ENCODE results near the gene RPL10. TPM values are rescaled to one million over a fixed set of nuclear protein-coding genes. Genes with fewer than 3 reads are reported as not detected.
"Not testable (repeated sequence)": the region's sequence is repeated elsewhere in the genome, so short reads cannot be mapped to it uniquely, and the experiment has no call there.

RPL10 gene
- total and polyA plus RNA-seq, 4 donors: 2,479 to 4,258 (median 3,622) TPM

DNA sequence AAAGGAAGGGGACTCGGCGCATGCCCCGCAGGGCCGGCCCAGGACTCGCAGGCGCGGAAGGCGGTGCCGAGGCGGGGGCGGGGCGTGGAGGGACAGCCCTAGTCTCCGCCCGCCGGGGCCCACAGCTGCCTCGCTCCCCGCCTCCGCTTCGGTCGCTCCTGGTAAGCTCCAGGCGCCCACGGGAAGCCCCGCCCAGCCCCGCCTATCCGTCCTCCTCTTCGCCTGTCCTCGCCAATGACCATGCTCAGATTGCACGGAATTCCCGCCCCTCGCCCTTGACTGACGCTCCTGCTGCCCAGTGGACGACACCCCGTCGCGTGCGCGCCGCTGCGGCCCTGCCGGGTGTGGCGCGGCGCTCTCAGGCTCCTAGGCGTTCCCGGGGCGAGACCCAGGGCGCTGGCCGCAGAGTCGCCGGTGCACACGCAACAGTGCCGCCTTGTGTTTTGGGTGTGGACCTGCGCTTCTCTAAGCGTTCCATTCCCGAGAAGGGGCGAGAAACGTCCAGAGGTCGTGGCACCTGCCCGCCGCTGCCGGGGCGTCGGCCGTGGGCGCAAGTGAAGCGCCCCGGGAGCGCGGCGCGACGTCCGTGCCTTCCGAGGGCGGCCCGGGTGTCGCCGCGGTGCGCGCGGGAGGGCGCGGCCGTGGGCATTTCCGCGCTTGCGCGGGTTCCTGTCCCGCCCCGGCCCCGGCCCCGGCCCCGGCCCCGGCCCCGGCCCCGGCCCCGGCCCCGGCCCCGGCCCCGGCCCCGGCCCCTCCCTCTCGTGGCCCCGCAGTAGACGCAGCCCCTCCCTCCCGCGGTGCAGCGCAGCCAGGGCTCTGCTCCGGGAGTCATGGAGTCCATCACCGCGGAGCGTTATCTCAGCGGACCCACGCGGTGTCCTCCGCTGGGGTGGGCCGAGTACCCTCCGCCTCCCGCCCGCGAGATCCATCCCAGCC, 8.1 kb upstream of the RPL10 start:
- not testable (repeated sequence) for H3K9me3 ChIP-seq (ENCODE audit: control insufficient read depth in 4 of 4, insufficient read depth in 3 of 4, low read length in 3 of 4); H3K4me1 ChIP-seq (ENCODE audit: control insufficient read depth in 5 of 5, insufficient read depth in 5 of 5, low read length in 5 of 5); H3K36me3 ChIP-seq (ENCODE audit: control insufficient read depth in 4 of 4, insufficient read depth in 4 of 4, low read length in 4 of 4); H3K27me3 ChIP-seq (ENCODE audit: control insufficient read depth in 3 of 3, insufficient read depth in 3 of 3, low read length in 2 of 3); H3K9ac ChIP-seq (ENCODE audit: insufficient read depth in 1 of 2, low read length in 2 of 2); H3K4me3 ChIP-seq; DNase-seq
- H3K27ac ChIP-seq (ENCODE audit: low read depth in 1 of 2, low read length in 1 of 2): peak overlapping the region in 1 of 2 donors; percentile 77
- peak; percentile 83 for ATAC-seq (ENCODE audit: insufficient read depth, low FRiP score)
- 2 to 41% methylated on average over 9 to 47 of the region's 121 CpGs for WGBS, 2 donors

DNA sequence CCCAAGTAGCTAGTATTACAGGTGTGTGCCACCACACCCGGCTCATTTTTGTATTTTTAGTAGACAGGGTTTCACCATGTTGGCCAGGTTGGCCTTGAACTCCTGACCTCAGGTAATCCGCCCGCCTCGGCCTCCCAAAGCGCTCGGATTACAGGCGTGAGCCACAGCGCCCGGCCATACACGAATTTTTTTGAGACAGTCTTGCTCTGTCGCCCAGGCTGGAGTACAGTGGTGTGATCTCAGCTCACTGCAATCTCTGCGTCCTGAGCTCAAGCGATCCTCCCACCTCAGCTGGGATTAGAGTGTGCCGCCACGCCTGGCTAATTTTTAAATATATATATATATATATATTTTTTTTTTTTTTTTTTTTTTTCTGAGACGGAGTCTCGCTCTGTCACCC, 1.8 kb upstream of the RPL10 start:
- not testable (repeated sequence) for H3K9ac ChIP-seq (ENCODE audit: insufficient read depth in 1 of 2, low read length in 2 of 2); H3K4me3 ChIP-seq; H3K27me3 ChIP-seq (ENCODE audit: control insufficient read depth in 3 of 3, insufficient read depth in 3 of 3, low read length in 2 of 3); DNase-seq; H3K9me3 ChIP-seq (ENCODE audit: control insufficient read depth in 4 of 4, insufficient read depth in 3 of 4, low read length in 3 of 4); H3K27ac ChIP-seq (ENCODE audit: low read depth in 1 of 2, low read length in 1 of 2); ATAC-seq (ENCODE audit: insufficient read depth, low FRiP score)
- Histone ChIP-seq H3K36me3 (ENCODE audit: control insufficient read depth in 4 of 4, insufficient read depth in 4 of 4, low read length in 4 of 4) (peaks cover 4 to 18% (median 12%) of the 10 kb centered on the region in 4 donors), H3K4me1 (ENCODE audit: control insufficient read depth in 5 of 5, insufficient read depth in 5 of 5, low read length in 5 of 5) (peaks cover 0 to 16% (median 0%) of the 10 kb centered on the region in 5 donors)
- WGBS, 2 donors: 82 to 88% methylated on average over 14 to 17 of the region's 17 CpGs

DNA sequence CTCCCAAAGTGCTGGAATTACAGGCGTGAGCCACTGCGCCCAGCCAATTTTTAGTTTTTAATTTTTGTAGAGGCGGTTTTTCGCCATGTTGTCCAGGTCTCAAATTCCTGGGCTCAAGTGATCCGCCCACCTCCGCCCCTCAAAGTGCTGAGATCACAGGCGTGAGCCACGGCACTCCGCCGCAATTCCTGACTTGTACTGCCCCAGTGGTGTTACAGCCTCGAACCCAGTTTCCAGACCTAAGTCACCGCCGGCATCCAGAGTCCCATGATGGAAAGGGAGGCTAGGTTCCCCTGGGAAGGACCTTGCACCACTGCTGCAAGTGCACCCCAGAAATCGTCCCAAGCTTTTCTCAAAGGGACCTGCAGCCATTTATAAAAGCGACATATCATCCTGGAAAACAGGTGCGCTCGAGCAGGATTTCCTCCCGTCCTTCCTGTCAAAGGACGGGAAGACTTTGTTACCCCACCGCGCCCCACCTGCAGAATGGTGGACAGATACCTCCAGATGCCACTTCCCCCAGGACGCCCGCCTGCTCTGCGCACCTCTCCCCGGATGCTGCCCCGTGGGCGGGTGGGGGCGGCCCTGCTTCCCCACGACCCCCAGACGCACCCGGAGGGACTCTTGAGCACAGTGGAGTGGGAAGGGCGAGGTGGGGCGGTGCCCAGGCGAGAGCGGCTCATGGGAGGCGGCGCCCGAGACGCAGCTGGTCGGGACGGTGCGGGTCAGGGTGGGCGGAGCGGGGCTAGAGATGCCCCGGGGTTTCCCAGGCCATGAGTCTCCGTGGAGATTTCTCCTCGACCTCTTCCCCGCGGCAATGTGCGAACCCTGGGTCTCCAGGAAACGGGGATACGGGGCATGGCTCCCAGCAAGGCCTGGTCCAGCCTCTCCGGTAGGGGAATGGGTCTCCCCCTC, 947 bp upstream of the RPL10 start:
- ATAC-seq (ENCODE audit: insufficient read depth, low FRiP score): peak; percentile 69
- peak overlapping the region; percentile 88 for H3K9ac ChIP-seq (ENCODE audit: insufficient read depth in 1 of 2, low read length in 2 of 2)
- TF ChIP-seq, protein P1, sequence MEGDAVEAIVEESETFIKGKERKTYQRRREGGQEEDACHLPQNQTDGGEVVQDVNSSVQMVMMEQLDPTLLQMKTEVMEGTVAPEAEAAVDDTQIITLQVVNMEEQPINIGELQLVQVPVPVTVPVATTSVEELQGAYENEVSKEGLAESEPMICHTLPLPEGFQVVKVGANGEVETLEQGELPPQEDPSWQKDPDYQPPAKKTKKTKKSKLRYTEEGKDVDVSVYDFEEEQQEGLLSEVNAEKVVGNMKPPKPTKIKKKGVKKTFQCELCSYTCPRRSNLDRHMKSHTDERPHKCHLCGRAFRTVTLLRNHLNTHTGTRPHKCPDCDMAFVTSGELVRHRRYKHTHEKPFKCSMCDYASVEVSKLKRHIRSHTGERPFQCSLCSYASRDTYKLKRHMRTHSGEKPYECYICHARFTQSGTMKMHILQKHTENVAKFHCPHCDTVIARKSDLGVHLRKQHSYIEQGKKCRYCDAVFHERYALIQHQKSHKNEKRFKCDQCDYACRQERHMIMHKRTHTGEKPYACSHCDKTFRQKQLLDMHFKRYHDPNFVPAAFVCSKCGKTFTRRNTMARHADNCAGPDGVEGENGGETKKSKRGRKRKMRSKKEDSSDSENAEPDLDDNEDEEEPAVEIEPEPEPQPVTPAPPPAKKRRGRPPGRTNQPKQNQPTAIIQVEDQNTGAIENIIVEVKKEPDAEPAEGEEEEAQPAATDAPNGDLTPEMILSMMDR (IDR thresholded peaks at IDR 0.05; ENCODE audit: control extremely low read depth, extremely low read depth): no peak

DNA sequence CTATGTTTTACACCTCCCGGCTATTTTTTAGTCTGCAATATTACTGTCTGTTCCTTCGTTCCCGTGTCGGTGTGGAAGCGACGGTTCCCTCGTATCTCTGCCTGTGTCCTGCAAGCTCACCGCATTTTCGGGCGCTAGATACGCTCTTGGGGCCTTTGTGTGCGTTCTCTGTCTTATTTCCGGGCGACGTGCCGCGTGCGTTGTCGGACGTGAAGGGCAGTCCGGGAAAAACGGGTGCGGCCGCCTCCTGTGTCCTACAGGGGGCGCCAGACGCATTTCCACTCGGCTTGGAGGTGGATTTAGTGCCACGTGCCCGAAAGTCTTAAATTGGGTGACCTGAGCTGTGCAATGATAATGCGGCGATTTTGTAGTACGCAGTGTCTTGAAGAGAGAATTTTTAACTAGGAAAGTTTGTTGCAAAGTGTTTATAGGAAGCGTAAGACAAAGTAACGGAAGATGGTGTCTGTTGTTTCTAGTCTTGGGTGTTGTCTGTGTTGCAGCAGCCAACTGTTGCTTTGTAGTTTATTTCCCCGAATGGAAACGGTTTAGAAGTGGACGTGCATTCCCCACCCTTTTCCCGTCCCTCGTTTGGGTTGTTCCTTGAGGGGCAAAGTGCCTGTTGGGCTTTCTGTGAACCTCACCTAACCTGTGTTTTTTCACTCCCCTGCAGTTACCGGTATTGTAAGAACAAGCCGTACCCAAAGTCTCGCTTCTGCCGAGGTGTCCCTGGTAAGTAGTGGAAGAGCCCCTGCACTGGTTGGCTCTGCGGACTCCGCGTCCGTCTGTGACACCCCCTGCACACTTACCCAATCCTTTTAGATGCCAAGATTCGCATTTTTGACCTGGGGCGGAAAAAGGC, 720 bp downstream of the RPL10 start:
- peaks cover 4 to 18% (median 13%) of the 10 kb centered on the region in 4 donors for H3K36me3 ChIP-seq (ENCODE audit: control insufficient read depth in 4 of 4, insufficient read depth in 4 of 4, low read length in 4 of 4)
- peak overlapping the region; percentile 94 to 98 for H3K9ac ChIP-seq (ENCODE audit: insufficient read depth in 1 of 2, low read length in 2 of 2)
- TF ChIP-seq, protein P1 (IDR thresholded peaks at IDR 0.05; ENCODE audit: control extremely low read depth, extremely low read depth): peak; percentile 53
- no peaks in the 10 kb centered on the region for H3K27me3 ChIP-seq (ENCODE audit: control insufficient read depth in 3 of 3, insufficient read depth in 3 of 3, low read length in 2 of 3)
- DNase-seq (peak; percentile 89 to 90 (median 90)), ATAC-seq (ENCODE audit: insufficient read depth, low FRiP score) (peak; percentile 49)
- H3K27ac ChIP-seq (ENCODE audit: low read depth in 1 of 2, low read length in 1 of 2): peak overlapping the region; percentile 97 to 98
- 3 to 38% methylated on average over 49 of the region's 49 CpGs for WGBS, 2 donors
- H3K4me3 ChIP-seq: peak overlapping the region; percentile 70
- H3K4me1 ChIP-seq (ENCODE audit: control insufficient read depth in 5 of 5, insufficient read depth in 5 of 5, low read length in 5 of 5): peaks cover 0 to 16% (median 0%) of the 10 kb centered on the region in 5 donors
- peaks cover 0 to 5% (median 2%) of the 10 kb centered on the region in 4 donors for H3K9me3 ChIP-seq (ENCODE audit: control insufficient read depth in 4 of 4, insufficient read depth in 3 of 4, low read length in 3 of 4)

More for the DNA sequence above, 947 bp upstream of the RPL10 start:
- H3K36me3 ChIP-seq (ENCODE audit: control insufficient read depth in 4 of 4, insufficient read depth in 4 of 4, low read length in 4 of 4): peaks cover 4 to 18% (median 12%) of the 10 kb centered on the region in 4 donors
- peak; percentile 74 to 79 (median 78) for DNase-seq
- H3K27ac ChIP-seq (ENCODE audit: low read depth in 1 of 2, low read length in 1 of 2): peak overlapping the region; percentile 91 to 97
- WGBS, 2 donors: 5 to 46% methylated on average over 34 to 53 of the region's 53 CpGs
- no peaks in the 10 kb centered on the region for H3K27me3 ChIP-seq (ENCODE audit: control insufficient read depth in 3 of 3, insufficient read depth in 3 of 3, low read length in 2 of 3)
- peaks cover 0 to 16% (median 0%) of the 10 kb centered on the region in 5 donors for H3K4me1 ChIP-seq (ENCODE audit: control insufficient read depth in 5 of 5, insufficient read depth in 5 of 5, low read length in 5 of 5)
- peak overlapping the region; percentile 43 for H3K4me3 ChIP-seq
- H3K9me3 ChIP-seq (ENCODE audit: control insufficient read depth in 4 of 4, insufficient read depth in 3 of 4, low read length in 3 of 4): peaks cover 0 to 5% (median 2%) of the 10 kb centered on the region in 4 donors

Data from lung (tissue), 12 donors.